Keratinocyte (primary cell): ENCODE results near the gene DHRSX. TPM values are rescaled to one million over a fixed set of nuclear protein-coding genes. Genes with fewer than 3 reads are reported as not detected.

ENCODE experiments used
- DNase-seq: peaks from one replicate; pipeline ENCODE4 v3.0.0-alpha.2; 2011; ENCODE audit warnings: low read depth, missing footprints, low spot score
- FAIRE-seq: peaks from 2 replicates; lab custom pipeline; 2011; peaks lifted over from hg19 to GRCh38; lab: Jason Lieb, UNC
- H2AFZ ChIP-seq: 2 replicates; pipeline ENCODE4 v1.6.0; 2012; ENCODE audit warnings: low read length, control low read depth, inconsistent platforms; ENCODE audit not compliant: control insufficient read depth
- H3K27ac ChIP-seq: 2 replicates; pipeline ENCODE4 v1.5.1; 2011; ENCODE audit warnings: low read length; ENCODE audit not compliant: control insufficient read depth, insufficient read depth
- H3K27me3 ChIP-seq: 3 replicates; pipeline ENCODE4 v1.6.0; 2011; ENCODE audit warnings: low read length; ENCODE audit not compliant: control insufficient read depth, insufficient read depth; ENCODE audit errors: extremely low read depth
- H3K36me3 ChIP-seq, 2 experiments: 2 replicates in 1 of 2; 3 replicates in 1 of 2; pipeline ENCODE4 v1.5.1; 2011; ENCODE audit warnings: low read length in 2 of 2, mild to moderate bottlenecking in 1 of 2; ENCODE audit not compliant: control insufficient read depth in 2 of 2, insufficient read depth in 2 of 2; ENCODE audit errors: extremely low read depth in 1 of 2
- H3K4me1 ChIP-seq: 3 replicates; pipeline ENCODE4 v1.5.1; 2011; ENCODE audit warnings: low read length; ENCODE audit not compliant: control insufficient read depth, insufficient read depth; ENCODE audit errors: extremely low read depth
- H3K4me2 ChIP-seq: 3 replicates; pipeline ENCODE4 v1.6.0; 2011; ENCODE audit warnings: low read depth, low read length; ENCODE audit not compliant: control insufficient read depth, insufficient read depth; ENCODE audit errors: extremely low read depth
- H3K4me3 ChIP-seq, 3 experiments: fragments of 200-600 bp in 1 of 3; sonication (generic) in 1 of 3; 2 replicates in 2 of 3; 3 replicates in 1 of 3; pipeline ENCODE4 v1.5.1; 2011 to 2016; ENCODE audit warnings: low read length in 3 of 3, mild to moderate bottlenecking in 3 of 3, control low read depth in 2 of 3, inconsistent platforms in 1 of 3, low read depth in 1 of 3, mixed read lengths in 1 of 3, mixed run types in 1 of 3, moderate library complexity in 1 of 3; ENCODE audit not compliant: control insufficient read depth in 2 of 3, insufficient read depth in 2 of 3; ENCODE audit errors: extremely low read depth in 1 of 3
- H3K79me2 ChIP-seq: 2 replicates; pipeline ENCODE4 v1.6.0; 2012; ENCODE audit warnings: low read length; ENCODE audit not compliant: control insufficient read depth, insufficient read depth
- H3K9ac ChIP-seq: 3 replicates; pipeline ENCODE4 v1.6.0; 2011; ENCODE audit warnings: low read length; ENCODE audit not compliant: control insufficient read depth, insufficient read depth; ENCODE audit errors: extremely low read depth
- H3K9me1 ChIP-seq: 3 replicates; pipeline ENCODE4 v1.6.0; 2011; ENCODE audit warnings: low read length; ENCODE audit not compliant: control insufficient read depth, insufficient read depth; ENCODE audit errors: extremely low read depth
- H3K9me3 ChIP-seq: 2 replicates; pipeline ENCODE4 v1.5.1; 2012; ENCODE audit warnings: low read depth, low read length; ENCODE audit not compliant: control insufficient read depth
- H4K20me1 ChIP-seq: 3 replicates; pipeline ENCODE4 v1.6.0; 2011; ENCODE audit warnings: low read length; ENCODE audit not compliant: control insufficient read depth, insufficient read depth; ENCODE audit errors: extremely low read depth
- CTCF ChIP-seq, 3 experiments: IDR thresholded peaks in 1 of 3; conservative IDR thresholded peaks in 1 of 3; optimal IDR thresholded peaks in 1 of 3; 2 replicates in 2 of 3; 3 replicates in 1 of 3; pipeline versions ENCODE3 to v1.5.1; 2011; ENCODE audit warnings: low read length in 3 of 3, mild to moderate bottlenecking in 3 of 3, moderate library complexity in 2 of 3, control low read depth in 1 of 3, inconsistent platforms in 1 of 3; ENCODE audit not compliant: insufficient read depth in 2 of 3; ENCODE audit errors: extremely low read depth in 1 of 3
- EZH2 ChIP-seq: IDR thresholded peaks from one replicate; pipeline ENCODE4 v1.6.1; 2012; ENCODE audit warnings: inconsistent platforms, mild to moderate bottlenecking, low read length, moderate library complexity
- dilution Hi-C: fragments of 300-500 bp; cut with MboI; formaldehyde crosslinking; loops from one replicate; pipeline ENCODE4 v1.7.0; 2020; ENCODE audit warnings: low sequenced_read_pairs; ENCODE audit not compliant: extremely low pct_ligation_motif_present
- polyA plus RNA-seq, 5 experiments: library from polyadenylated mRNA; depleted of rRNA in 3 of 5; stranded (reverse) in 3 of 5; stranded (forward) in 1 of 5; unstranded in 1 of 5; fragments of >200 nt; gene quantifications; 1 replicate in 1 of 5; 2 replicates in 3 of 5; 3 replicates in 1 of 5; pipeline versions ENCODE4 v1.2.1 to v1.2.3, GENCODE V29; 2011 to 2012; ENCODE audit warnings: missing spikeins in 2 of 5, low read depth in 1 of 5, low replicate concordance in 1 of 5

The DHRSX gene
- polyA plus RNA-seq, 1 donor (not counting 4 experiments of a cell fraction or from before 2014, with no cell fraction given), result 20.4 TPM

- Histone ChIP-seq H3K4me2 (no peak overlapping the region), H3K36me3 (peaks cover 0 to 3% of the 10 kb centered on the region in 2 experiments), H2AFZ (no peak overlapping the region), H3K27ac (no peak overlapping the region), H3K4me1 (no peaks in the 10 kb centered on the region), H3K9ac (no peak overlapping the region), H4K20me1 (no peaks in the 10 kb centered on the region), H3K9me3 (no peaks in the 10 kb centered on the region), H3K4me3 (no peak overlapping the region), H3K79me2 (no peaks in the 10 kb centered on the region), H3K9me1 (no peaks in the 10 kb centered on the region), H3K27me3 (no peaks in the 10 kb centered on the region)
- TF ChIP-seq CTCF (optimal IDR thresholded peaks at IDR 0.05 in 1 of 3, IDR thresholded peaks at IDR 0.05 in 1 of 3, conservative IDR thresholded peaks at IDR 0.05 in 1 of 3; ENCODE audit: extremely low read depth in 1 of 3, insufficient read depth in 2 of 3, low read length in 3 of 3) (no peak), EZH2 (no peak)
- dilution Hi-C loops, result no loop called here
- DNase-seq, result no peak
- no peak for FAIRE-seq
These were observed 86.4 kb downstream of the DHRSX start for GRCh38 chrX:2414384-2414783.

- H3K9ac ChIP-seq, result no peak overlapping the region
- H3K36me3 ChIP-seq, result peaks cover 0 to 3% of the 10 kb centered on the region in 2 experiments
- no peak for TF ChIP-seq EZH2
- TF ChIP-seq CTCF (optimal IDR thresholded peaks at IDR 0.05 in 1 of 3, IDR thresholded peaks at IDR 0.05 in 1 of 3, conservative IDR thresholded peaks at IDR 0.05 in 1 of 3; ENCODE audit: extremely low read depth in 1 of 3, insufficient read depth in 2 of 3, low read length in 3 of 3), result no peak
- DNase-seq, result no peak
- H2AFZ ChIP-seq, result no peak overlapping the region
- no peaks in the 10 kb centered on the region for H3K9me1 ChIP-seq
- no peaks in the 10 kb centered on the region for H4K20me1 ChIP-seq
- FAIRE-seq, result no peak
- H3K4me2 ChIP-seq, result no peak overlapping the region
- dilution Hi-C loops, result no loop called here
- H3K4me1 ChIP-seq, result no peaks in the 10 kb centered on the region
- H3K9me3 ChIP-seq, result no peaks in the 10 kb centered on the region
- H3K79me2 ChIP-seq, result no peaks in the 10 kb centered on the region
- no peak overlapping the region for H3K27ac ChIP-seq
- no peak overlapping the region for H3K4me3 ChIP-seq
- no peaks in the 10 kb centered on the region for H3K27me3 ChIP-seq
These were observed 86.8 kb downstream of the DHRSX start for GRCh38 chrX:2413969-2414368.
